ENCODE data around the gene RAC3.

The RAC3 gene

GRCh38 chr17:81990836-81991683 is 40.4 kb upstream of the RAC3 start:
- TF ChIP-seq CTCF (IDR thresholded peaks at IDR 0.05), result no peak
- Histone ChIP-seq H3K27ac (peak overlapping the region in 1 of 2 donors; percentile 52), H3K4me3 (peak overlapping the region; percentile 60)
- no peak for DNase-seq (ENCODE audit: low spot score)

GRCh38 chr17:81991684-81992305 is 39.7 kb upstream of the RAC3 start:
- DNase-seq (ENCODE audit: low spot score), result no peak
- Histone ChIP-seq H3K27ac (peak overlapping the region in 1 of 2 donors; percentile 52), H3K4me3 (peak overlapping the region; percentile 60)
- TF ChIP-seq CTCF (IDR thresholded peaks at IDR 0.05), result no peak

- peak overlapping the region; percentile 60 for H3K4me3 ChIP-seq
- H3K27ac ChIP-seq, result peak overlapping the region in 1 of 2 donors; percentile 52
- no peak for TF ChIP-seq CTCF (IDR thresholded peaks at IDR 0.05)
- DNase-seq (ENCODE audit: low spot score), result no peak
Measured at GRCh38 chr17:81992306-81993102, 39.0 kb upstream of the RAC3 start.

- no peak for TF ChIP-seq CTCF (IDR thresholded peaks at IDR 0.05)
- H3K27ac ChIP-seq, result no peak overlapping the region
- H3K4me3 ChIP-seq, result no peak overlapping the region
- DNase-seq (ENCODE audit: low spot score), result no peak
Measured at GRCh38 chr17:81993729-81994592, 37.5 kb upstream of the RAC3 start.

- no peak for DNase-seq (ENCODE audit: low spot score)
- H3K4me3 ChIP-seq, result no peak overlapping the region
- H3K27ac ChIP-seq, result no peak overlapping the region
- TF ChIP-seq CTCF (IDR thresholded peaks at IDR 0.05), result no peak
Measured at GRCh38 chr17:81994593-81995462, 36.6 kb upstream of the RAC3 start.

Data from coronary artery (tissue), 2 donors.